ENCODE data around the gene NBEAL1.
"Not testable (repeated sequence)": the region's sequence is repeated elsewhere in the genome, so short reads cannot be mapped to it uniquely, and the experiment has no call there.

Gene NBEAL1

GRCh38 chr2:203040966-203041521 is 26.4 kb downstream of the NBEAL1 start:
- no peak for DNase-seq

- no peak for DNase-seq
Observed at GRCh38 chr2:203042178-203042577, 27.5 kb downstream of the NBEAL1 start.

- no peak for DNase-seq
Observed at GRCh38 chr2:203043226-203043625, 28.6 kb downstream of the NBEAL1 start.

GRCh38 chr2:203045867-203046266 is 31.2 kb downstream of the NBEAL1 start:
- DNase-seq: no peak

DNA sequence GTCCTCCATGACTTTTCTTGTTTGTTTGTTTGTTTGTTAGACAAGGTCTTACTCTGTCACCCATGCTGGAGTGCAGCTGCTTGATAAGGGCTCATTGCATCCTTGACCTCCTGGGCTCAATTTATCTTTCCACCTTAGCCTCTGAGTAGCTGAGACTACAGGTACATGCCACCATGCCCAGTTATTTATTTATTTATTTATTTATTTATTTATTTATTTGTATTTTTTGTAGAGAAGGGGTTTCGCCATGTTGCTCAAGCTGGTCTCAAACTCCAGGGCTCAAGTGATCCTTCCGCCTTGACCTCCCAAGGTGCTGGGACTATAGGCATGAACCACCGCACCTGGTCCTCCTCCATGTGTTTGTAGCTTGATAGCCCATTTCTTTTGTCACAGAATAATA is 37.9 kb downstream of the NBEAL1 start:
- no peak for DNase-seq

DNA sequence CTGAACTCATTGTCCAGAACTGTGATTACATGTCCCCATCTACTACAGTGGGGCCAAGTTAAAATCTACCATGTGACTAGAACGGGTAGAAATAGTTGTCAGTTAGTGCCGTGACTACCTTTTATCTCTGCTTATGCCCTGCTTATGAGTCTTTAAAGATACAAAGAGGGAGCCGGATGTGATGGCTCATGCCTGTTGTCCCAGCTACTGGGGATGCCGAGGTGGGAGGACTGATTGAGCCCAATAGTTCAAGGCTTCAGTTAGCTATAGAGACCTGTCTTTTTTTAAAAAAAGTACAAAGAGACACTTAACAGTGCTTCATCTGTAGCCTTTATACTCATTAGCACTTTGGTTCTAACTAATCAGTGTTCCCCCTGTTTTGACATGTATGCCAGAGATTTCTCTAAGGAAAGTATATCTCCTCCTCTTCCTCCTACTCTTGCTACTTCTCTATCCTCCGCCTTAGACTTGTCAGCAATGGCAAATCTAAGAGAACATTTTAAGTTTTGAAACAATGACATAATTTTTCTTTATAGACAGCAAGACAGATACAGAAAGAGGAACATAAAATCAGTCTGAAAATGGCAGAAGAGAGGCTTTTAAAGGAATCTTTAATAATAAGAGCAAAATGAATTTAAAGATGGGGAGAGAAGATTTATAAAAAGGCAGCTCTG is 45.0 kb downstream of the NBEAL1 start:
- DNase-seq: no peak

DNA sequence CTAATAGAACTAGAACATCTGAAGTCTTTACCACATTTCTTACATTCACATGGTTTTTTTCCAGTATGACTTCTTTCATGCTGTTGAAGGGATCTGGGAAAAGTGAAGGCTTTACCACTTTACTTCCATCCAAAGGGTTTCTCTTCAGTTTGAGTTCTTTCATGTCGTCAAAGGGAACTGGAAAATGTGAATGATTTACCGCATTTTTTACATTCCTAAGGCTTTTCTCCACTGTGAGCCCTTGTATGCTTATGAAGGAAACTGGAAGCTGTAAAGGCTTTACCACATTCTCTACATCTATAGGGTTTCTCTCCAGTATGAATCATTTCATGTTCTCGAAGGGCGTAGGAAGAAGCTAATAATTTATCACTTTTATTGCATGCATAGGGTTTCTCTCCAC is 46.7 kb downstream of the NBEAL1 start:
- no peak for DNase-seq

GRCh38 chr2:203062126-203062525 is 47.5 kb downstream of the NBEAL1 start:
- DNase-seq: no peak

DNA sequence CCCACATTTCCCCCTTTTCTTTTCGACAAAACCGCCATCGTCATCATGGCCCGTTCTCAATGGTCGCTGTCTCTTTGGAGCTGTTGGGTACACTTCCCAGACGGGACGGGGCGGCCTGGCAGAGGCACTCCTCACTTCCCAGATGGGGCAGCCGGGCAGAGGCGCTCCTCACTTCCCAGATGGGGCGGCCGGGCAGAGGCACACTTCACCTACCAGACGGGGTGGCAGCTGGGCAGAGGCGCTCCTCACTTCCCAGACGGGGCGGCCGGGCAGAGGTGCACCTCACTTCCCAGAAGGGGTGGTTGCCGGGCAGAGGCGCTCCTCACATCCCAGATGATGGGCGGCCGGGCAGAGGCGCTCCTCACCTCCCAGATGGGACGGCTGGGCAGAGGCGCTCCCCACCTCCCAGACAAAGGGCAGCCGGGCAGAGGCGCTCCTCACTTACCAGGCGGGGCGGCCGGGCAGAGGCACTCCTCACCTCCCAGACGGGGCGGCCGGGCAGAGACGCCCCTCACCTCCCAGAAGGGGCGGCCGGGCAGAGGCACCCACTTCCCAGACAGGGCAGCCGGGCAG is 51.9 kb downstream of the NBEAL1 start:
- not testable (repeated sequence) for DNase-seq

DNA sequence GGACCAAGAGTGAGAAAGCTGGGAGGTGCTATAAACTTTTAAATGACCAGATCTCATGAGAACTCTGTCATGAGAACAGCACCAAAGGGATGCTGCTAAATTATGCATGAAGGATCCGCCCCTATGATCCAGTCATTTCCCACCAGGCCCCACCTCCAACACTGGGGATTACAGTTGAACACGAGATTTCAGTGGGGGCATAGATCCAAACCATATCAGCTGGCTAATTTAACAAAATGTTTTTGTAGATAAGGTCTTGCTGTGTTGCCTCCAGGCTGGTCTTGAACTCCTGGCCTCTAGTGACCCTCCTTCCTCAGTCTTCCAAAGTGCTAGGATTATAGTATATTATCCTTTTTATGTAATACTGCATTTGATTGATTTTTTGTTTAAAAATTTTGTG is 56.0 kb downstream of the NBEAL1 start:
- no peak for DNase-seq

DNA sequence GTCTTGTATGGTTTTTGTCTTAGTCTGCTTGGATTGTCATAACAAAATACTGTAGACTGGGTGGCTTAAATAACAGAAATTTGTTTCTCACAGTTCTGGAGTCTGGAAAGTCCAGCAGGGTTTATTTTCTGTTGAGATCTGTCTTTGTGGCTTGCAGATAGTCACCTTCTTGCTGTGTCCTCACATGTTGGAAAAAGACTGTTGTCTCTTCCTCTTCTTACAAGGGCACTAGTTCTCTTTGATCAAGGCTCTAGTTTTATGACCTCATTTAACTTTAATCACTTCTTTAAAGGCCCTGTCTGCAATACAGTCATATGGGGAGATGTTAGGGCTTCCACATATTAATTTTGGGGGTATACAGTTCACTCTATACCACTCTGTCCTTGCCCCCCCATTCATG is 56.5 kb downstream of the NBEAL1 start:
- DNase-seq: no peak

GRCh38 chr2:203072371-203072770 is 57.7 kb downstream of the NBEAL1 start:
- DNase-seq: no peak

DNA sequence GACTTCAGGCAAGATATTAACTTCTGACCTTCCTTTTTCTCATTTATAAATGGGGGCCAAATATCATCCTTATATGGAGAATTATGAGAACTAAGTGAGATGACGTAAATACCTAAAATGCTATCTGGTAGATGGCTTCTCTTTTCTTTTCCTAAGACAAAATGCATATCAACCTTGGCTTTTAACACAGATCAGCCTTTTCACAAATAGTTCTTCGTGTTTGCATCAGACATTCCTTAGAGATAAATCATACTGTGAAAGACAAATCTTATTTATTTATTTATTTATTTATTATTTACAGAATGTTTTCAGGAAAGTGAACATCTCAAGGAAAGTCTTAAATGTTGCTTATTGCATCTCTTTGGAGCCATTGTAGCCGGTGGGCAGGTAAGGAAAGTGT is 62.8 kb downstream of the NBEAL1 start:
- DNase-seq: no peak

DNA sequence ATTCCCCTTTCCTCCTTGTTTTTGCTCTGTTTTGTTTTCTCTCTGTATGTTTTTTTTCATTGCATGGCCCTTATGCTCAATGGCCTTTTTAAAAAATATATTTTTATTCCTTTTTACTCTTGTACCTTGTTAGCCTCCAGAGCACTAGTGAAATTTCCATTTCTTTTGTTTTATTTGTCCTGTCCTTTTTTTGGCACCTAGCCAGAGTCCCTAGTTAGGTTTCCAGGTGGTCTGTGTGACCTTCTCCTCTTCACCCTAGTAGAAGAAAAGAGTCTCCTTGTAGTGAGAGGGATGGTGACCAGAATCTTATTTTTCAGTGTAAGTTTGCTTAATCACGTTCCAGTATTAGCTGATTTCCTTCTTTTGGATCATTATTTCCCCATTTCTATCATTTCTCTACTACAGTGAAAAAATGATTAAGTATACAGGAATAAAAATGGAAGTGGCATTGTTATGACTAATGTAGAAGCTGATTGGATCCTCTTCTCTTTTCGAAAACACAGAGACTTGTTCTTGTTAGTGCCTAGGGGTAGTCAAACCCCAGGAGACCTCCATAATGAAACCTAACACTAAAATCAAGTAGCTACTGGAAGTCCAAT is 65.9 kb downstream of the NBEAL1 start:
- no peak for DNase-seq

- DNase-seq: no peak
Observed at GRCh38 chr2:203083328-203083727, 68.7 kb downstream of the NBEAL1 start.

GRCh38 chr2:203086381-203086780 is 71.7 kb downstream of the NBEAL1 start:
- not testable (repeated sequence) for DNase-seq

DNA sequence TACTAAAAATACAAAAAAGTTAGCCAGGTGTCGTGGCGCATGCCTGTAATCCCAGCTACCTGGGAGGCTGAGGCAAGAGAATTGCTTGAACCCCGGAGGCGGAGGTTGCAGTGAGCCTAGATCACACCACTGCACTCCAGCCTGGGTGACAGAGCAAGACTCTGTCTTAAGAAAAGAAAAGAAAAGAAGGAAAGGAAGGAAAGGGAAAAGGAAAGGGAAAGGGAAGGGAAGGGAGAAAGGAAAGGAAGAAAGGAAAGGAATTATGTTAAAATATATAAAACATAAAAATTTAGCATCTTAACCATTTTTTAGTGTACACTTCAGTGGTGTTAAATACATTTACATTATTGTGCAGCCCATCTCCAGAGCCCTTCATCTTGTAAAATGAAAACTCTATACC is 76.0 kb downstream of the NBEAL1 start:
- not testable (repeated sequence) for DNase-seq

GRCh38 chr2:203097735-203098134 is 83.1 kb downstream of the NBEAL1 start:
- DNase-seq: no peak

GRCh38 chr2:203102357-203102756 is 87.7 kb downstream of the NBEAL1 start:
- DNase-seq: not testable (repeated sequence)

GRCh38 chr2:203104273-203104672 is 89.6 kb downstream of the NBEAL1 start:
- no peak for DNase-seq

- no peak for DNase-seq
Observed at GRCh38 chr2:203105996-203106395, 91.3 kb downstream of the NBEAL1 start.

DNA sequence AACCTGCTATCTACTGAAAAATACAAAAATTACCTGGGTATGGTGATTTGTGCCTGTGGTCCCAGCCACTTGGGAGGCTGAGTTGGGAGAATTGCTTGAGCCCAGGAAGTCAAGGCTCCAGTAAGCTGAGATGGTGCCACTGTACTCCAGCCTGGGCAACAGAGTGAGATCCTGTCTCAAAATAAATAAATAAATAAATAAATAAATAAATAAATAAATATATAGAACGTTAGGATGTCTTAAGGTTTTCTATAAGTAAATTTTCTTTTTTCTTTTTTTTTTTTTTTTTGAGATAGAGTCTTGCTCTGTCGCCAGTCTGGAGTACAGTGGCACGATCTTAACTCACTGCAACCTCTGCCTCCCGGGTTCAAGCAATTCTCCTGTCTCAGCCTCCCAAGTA is 95.8 kb downstream of the NBEAL1 start:
- not testable (repeated sequence) for DNase-seq

- no peak for DNase-seq
Observed at GRCh38 chr2:203112342-203112741, 97.7 kb downstream of the NBEAL1 start.

GRCh38 chr2:203115201-203115700 is 100.6 kb downstream of the NBEAL1 start:
- not testable (repeated sequence) for DNase-seq
